Activated gamma-delta T cell treated with anti-CD3 and anti-CD28 coated beads, Interleukin-2, amount 50 U/mL, for 16 hours (primary cell): Measurements from ENCODE around the gene CFAP221.

Source experiments
- DNase-seq: peaks from one replicate; pipeline ENCODE4 v3.0.0-alpha.2; 2020; ENCODE audit warnings: low read depth

Gene CFAP221

GRCh38 chr2:119536707-119537106, 7.5 kb upstream of the CFAP221 start:
- DNase-seq = no peak

- DNase-seq = no peak
Observed at GRCh38 chr2:119537792-119538191, 6.5 kb upstream of the CFAP221 start.

- DNase-seq = no peak
Observed at GRCh38 chr2:119541476-119541875, 2.8 kb upstream of the CFAP221 start.

GRCh38 chr2:119544939-119545475, 758 bp downstream of the CFAP221 start:
- DNase-seq = no peak

DNA sequence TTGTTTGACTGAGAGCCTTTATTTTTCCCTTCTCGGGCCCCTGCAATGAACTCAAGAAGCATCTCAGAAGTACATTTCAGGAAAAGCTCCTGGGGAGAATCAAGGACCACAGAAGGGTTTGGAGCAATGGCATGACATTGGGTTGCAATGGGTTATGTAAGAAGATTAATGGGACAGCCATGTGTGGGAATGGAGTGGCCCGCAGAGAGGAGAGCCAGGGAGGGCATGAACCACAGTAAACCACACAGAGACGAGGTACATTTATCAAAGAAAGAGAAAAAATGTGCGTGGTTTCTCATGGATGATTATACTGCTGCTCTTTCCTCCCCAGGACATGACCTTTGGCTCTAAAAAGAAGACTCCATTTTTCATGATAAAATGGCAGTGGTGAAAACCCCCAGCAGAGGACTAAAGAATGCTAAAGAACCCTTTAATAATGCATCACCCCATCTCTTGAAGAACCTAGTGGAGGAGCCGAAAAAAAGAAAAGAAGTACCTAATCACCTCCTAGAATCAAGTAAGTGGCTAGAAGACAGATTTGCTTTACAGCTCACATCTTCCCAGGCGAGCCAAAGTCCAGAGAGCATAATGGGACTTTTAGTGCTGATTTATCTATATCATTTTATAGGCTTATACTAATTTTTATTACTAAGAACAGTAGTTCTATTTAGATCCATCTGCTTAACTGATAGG, 1.7 kb downstream of the CFAP221 start:
- DNase-seq = no peak

GRCh38 chr2:119546447-119546767, 2.2 kb downstream of the CFAP221 start:
- DNase-seq = no peak

- no peak for DNase-seq
Observed at GRCh38 chr2:119548516-119549120, 4.4 kb downstream of the CFAP221 start.

GRCh38 chr2:119549241-119549640, 5.0 kb downstream of the CFAP221 start:
- DNase-seq = no peak

DNA sequence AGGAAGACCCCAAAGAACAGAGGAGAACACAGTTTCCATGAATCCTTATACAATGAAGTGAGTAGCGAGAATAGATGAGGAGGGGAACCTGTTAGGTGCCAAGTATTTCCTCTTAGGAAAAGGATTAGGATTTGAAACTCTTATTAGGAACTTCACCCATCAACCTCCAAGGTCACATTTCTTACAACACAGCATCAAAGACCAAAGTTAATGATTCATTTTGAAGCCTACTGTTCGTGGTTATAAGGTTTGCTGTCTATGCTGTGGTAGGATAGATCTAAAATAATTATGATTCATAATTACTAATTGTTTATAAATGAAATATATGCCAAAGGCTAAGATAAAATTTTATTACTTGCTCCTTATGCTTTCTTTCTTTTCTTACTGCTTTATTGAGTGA, 6.1 kb downstream of the CFAP221 start:
- DNase-seq = no peak

- no peak for DNase-seq
Observed at GRCh38 chr2:119550856-119551255, 6.6 kb downstream of the CFAP221 start.

DNA sequence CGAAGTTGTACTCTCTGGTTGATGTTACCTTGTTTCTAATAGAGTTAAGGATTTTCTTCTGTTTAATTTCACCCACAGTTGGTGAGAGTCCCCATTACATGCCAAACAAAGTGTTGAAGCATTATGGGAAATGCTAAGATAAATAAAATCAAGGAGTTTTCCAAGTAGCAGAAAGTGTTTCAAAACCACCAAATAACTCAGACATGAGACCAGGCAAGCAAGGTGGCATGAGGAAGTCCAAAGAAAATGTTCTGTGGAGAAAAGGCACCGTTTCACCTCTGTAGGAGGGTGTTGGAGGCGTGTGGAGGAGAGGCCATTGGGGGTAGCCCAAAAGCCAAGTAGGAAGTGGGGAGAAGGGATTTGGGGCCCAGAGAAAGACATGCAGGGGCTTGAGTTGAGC, 8.7 kb downstream of the CFAP221 start:
- DNase-seq = no peak

DNA sequence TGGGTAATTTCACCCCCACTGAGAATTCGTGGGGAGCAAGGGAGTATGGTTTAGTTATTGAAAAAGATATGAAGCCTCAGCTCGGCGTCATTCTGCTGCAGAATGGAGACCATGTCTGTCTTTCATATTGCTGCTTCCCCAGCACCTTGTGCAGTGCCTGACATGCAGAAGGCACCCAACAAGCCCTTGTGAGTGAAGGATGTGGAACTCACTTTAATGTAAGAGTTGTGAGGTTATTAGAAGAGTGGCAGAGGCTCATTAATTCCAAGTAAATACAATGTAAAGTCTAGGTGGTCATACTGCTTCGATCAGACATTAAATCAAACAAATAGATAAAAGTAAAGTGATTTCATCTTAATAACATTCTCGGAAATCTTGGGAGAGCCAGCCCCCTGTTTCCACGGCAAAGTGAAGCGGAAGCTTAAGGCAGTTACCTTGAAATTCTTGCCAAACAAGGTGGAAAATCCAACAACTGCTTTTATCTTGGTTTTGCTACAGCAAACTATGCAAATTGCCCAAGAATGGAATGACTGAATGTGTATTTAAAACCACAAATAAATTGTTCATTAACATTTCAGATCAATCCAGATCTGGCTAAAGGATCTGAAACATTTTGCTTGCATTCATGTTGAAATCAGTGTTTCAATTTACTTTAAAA, 9.6 kb downstream of the CFAP221 start:
- no peak for DNase-seq

GRCh38 chr2:119565481-119565880, 21.2 kb downstream of the CFAP221 start:
- DNase-seq = no peak

GRCh38 chr2:119567292-119567691, 23.0 kb downstream of the CFAP221 start:
- DNase-seq = no peak

GRCh38 chr2:119574108-119574815, 30.0 kb downstream of the CFAP221 start:
- no peak for DNase-seq

DNA sequence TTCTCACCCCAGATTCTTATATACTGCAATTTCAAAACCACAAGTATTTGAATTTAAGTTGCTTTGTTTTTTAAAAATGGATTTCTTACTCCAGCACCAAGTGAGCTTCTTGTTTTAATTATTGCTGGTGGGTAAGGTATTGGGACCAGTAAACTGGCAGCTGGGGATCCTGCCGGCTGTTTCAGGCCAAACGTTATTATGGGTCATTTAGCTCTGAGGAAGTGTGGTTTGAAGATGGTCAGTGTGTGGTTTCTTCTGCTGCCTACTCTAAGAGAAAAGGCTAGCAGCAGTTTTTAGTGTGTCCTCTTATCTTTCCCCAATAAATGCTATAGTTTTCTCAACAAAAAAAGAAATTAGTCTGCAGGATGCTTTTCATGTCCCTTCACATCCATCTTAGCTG, 30.6 kb downstream of the CFAP221 start:
- DNase-seq = no peak

GRCh38 chr2:119575439-119575838, 31.2 kb downstream of the CFAP221 start:
- DNase-seq = no peak

DNA sequence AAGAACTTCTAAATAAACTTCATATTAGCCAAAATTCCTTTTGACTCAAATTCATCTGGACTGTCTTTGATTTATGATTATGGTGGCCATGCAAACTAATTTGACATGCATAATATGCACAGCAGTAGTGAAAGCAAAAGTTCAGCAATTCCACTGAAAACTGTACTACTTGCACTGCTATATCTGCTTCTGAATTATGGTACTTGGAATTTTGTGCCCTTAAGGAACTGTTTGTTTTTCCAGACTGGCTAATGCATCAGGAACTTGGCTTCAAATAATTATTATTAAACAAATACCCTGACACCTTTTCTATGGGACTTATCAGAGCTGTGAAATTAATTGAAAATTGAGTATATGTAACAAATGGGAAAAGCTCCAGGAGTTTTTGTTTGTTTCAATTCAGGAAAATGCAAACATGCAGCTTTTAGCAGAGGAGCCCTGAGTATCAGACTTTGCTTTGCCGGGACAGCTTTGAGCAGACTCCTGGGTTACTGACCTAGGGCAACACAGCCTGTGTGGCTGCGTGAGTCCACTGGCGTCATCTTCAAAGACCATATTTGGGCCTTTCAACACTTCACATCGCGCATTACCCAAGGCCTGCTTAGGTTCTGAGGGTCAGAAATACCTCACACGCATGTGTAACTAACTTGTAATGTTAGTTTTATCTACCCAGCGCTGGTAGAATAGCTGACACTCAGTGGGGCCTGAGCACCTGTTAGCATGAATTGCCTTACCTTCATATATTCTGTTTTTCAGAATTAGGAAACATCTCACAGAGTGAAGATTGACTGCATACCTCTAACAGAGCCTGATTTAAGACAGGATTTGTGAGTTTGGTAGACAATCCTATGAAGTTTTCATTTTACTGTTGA, 35.4 kb downstream of the CFAP221 start:
- no peak for DNase-seq

DNA sequence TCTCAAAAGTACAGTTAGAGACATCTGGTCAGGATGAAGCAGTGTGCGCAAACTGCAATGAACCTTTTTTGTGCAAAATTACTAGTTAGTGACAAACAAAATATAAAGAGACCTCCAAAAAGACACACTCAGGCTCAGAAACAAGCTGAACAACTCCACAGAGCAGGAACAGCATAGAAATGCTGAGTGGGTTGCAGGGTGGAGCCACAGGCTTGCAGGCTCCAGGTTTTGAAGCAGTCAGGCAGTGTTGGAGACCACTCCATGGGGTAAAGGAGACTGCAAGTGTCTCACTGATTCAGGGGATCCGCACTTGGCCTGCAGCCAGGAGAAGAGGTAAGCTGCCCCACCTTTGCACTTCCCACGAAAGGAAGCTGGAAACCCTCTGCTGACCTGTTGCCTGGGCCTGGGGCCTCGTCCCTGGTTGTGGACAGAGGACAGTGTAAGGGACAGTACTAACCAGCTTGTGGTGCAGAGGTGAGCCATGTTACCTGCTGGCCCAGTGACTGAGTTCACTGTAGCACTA, 36.4 kb downstream of the CFAP221 start:
- no peak for DNase-seq

DNA sequence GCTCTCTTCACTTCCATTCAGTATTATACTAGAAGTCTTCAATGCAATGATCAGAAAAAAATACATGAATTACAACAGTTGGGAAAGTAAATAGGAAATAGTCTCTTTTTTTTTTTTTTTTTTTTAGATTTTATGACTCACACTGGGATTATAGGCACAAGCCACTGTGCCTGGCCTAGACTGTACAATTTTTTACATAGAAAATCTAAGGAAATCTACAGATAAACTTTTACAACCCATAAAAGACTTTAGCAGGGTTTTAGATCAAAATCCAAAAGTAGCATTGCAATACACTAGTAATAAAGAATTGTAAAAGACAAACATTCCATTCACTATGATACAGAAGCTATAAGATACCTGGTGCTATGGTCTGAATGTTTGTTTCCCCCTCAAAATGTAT, 39.0 kb downstream of the CFAP221 start:
- no peak for DNase-seq

- DNase-seq = no peak
Observed at GRCh38 chr2:119584469-119584868, 40.2 kb downstream of the CFAP221 start.

DNA sequence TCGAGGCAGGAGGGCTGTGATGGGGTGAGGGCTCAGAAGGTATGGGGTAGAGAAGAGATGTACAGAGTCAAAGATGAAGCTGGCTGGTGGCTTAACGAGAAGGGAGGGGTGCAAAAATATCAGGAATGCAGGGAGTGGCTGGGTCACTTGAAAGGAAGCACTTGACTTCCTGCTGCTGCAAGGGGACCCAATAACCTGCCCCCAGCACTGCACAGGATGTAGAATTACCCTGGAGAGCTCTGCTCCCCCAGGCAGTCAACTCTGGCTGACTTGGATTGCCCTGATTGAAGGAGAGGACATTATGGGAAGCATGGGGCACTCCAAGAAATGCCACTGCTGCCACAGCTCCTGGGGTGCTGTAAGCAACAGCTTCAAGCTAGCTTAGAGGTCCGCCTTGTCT, 41.8 kb downstream of the CFAP221 start:
- no peak for DNase-seq
